Astrocyte (in vitro differentiated cells and primary cell): ENCODE measurements around the gene SETD7.

Experiments used
- CTCF ChIP-seq: IDR thresholded peaks from 2 replicates; pipeline ENCODE4 v1.5.1; 2011; ENCODE audit warnings: low read depth, mild to moderate bottlenecking, inconsistent platforms, low read length, moderate library complexity; ENCODE audit not compliant: insufficient read depth
- EZH2 ChIP-seq: IDR thresholded peaks from 2 replicates; pipeline ENCODE4 v1.6.1; 2012; ENCODE audit warnings: mild to moderate bottlenecking, low read length, inconsistent platforms; ENCODE audit not compliant: insufficient read depth

- peak; percentile 55 for TF ChIP-seq CTCF
- TF ChIP-seq EZH2 = no peak
Observed at GRCh38 chr4:139603576-139604410, 47.8 kb upstream of the SETD7 start.
